Measurements from ENCODE around the gene WDR81. TPM values are rescaled to one million over a fixed set of nuclear protein-coding genes. Genes with fewer than 3 reads are reported as not detected.

The WDR81 gene
- total RNA-seq, 6 experiments from 2014 or later = 23.0 to 27.2 (median 23.9) TPM

GRCh38 chr17:1729966-1730325 is 5.4 kb downstream of the WDR81 start:
- H3K27ac ChIP-seq = peak overlapping the region; percentile 24 to 57 (median 31)
- TF ChIP-seq CTCF (IDR thresholded peaks at IDR 0.05) (no peak), POLR2A (IDR thresholded peaks at IDR 0.05) (no peak)
- H3K9me3 ChIP-seq = no peaks in the 10 kb centered on the region
- DNase-seq (no peak), ATAC-seq (peak; percentile 2 to 17 (median 5))
- intact Hi-C loops (cut with DNase I) = loop anchor here (5.0 kb wide), 2 partner anchors 42 to 52 kb away; no protein-coding TSS in a partner anchor
- no peak overlapping the region for H3K4me3 ChIP-seq
- H3K4me1 ChIP-seq = peaks cover 0 to 25% (median 8%) of the 10 kb centered on the region in 4 donors
- peaks cover 0 to 17% (median 2%) of the 10 kb centered on the region in 4 donors for H3K36me3 ChIP-seq
- H3K27me3 ChIP-seq = no peaks in the 10 kb centered on the region
- 49% methylated on average over 8 of the region's 15 CpGs for WGBS (ENCODE audit: insufficient coverage, low coverage, low lambda C conversion rate, missing lambda C conversion rate)

DNA sequence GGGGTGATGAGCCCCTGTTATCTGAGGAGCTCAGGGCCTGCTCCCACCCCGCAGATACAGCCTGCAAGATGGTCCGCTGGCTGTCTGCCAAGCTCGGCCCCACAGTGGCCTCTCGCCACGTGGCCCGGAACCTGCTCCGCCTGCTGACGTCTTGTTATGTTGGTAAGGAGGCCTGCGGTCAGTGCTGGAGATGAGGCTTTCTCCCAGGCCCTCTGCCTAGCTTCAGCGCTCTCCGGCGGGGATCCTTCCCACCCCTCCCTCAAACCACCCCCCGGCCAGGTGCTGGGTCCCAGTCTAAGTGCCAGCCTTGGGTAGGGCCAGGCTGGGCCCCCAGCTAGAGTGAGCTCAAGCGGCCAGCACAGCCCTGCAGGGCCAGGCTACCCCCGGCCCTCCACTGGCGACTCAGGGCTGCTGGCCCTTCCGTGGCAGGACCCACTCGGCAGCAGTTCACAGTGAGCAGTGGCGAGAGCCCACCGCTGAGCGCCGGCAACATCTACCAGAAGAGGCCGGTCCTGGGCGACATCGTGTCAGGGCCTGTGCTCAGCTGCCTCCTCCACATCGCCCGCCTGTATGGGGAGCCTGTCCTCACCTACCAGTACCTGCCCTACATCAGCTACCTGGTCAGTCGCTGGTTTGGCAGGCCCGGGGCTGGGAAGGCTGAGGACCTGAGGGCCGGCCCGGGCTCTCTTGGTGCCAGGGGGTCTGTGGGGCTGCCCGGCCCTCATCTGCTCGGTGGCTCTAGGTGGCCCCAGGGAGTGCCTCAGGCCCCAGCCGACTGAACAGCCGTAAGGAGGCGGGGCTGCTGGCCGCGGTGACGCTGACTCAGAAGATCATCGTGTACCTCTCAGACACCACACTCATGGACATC is 6.1 kb downstream of the WDR81 start:
- TF ChIP-seq CTCF (IDR thresholded peaks at IDR 0.05) = no peak
- TF ChIP-seq POLR2A (IDR thresholded peaks at IDR 0.05) = no peak
- H3K27me3 ChIP-seq = no peaks in the 10 kb centered on the region
- intact Hi-C loops (cut with DNase I) = no loop called here
- DNase-seq (peak in 2 of 3 donors; percentile 71), ATAC-seq (peak; percentile 8 to 47 (median 22))
- peak overlapping the region; percentile 24 to 57 (median 31) for H3K27ac ChIP-seq
- WGBS (ENCODE audit: insufficient coverage, low coverage, low lambda C conversion rate, missing lambda C conversion rate) = 90% methylated on average over 6 of the region's 40 CpGs
- peaks cover 0 to 23% (median 6%) of the 10 kb centered on the region in 4 donors for H3K4me1 ChIP-seq
- H3K4me3 ChIP-seq = no peak overlapping the region
- no peaks in the 10 kb centered on the region for H3K9me3 ChIP-seq
- H3K36me3 ChIP-seq = peaks cover 0 to 17% (median 2%) of the 10 kb centered on the region in 4 donors

GRCh38 chr17:1731194-1731506 is 6.6 kb downstream of the WDR81 start:
- Histone ChIP-seq H3K36me3 (peaks cover 0 to 17% (median 2%) of the 10 kb centered on the region in 4 donors), H3K4me1 (peaks cover 0 to 23% (median 3%) of the 10 kb centered on the region in 4 donors), H3K27ac (no peak overlapping the region), H3K9me3 (no peaks in the 10 kb centered on the region), H3K27me3 (no peaks in the 10 kb centered on the region), H3K4me3 (no peak overlapping the region)
- intact Hi-C loops (cut with DNase I) = no loop called here
- WGBS (ENCODE audit: insufficient coverage, low coverage, low lambda C conversion rate, missing lambda C conversion rate) = no CpG with 5 or more reads among the region's 10 CpGs
- no peak for TF ChIP-seq CTCF (IDR thresholded peaks at IDR 0.05)
- TF ChIP-seq POLR2A (IDR thresholded peaks at IDR 0.05) = no peak
- DNase-seq (no peak), ATAC-seq (no peak)

DNA sequence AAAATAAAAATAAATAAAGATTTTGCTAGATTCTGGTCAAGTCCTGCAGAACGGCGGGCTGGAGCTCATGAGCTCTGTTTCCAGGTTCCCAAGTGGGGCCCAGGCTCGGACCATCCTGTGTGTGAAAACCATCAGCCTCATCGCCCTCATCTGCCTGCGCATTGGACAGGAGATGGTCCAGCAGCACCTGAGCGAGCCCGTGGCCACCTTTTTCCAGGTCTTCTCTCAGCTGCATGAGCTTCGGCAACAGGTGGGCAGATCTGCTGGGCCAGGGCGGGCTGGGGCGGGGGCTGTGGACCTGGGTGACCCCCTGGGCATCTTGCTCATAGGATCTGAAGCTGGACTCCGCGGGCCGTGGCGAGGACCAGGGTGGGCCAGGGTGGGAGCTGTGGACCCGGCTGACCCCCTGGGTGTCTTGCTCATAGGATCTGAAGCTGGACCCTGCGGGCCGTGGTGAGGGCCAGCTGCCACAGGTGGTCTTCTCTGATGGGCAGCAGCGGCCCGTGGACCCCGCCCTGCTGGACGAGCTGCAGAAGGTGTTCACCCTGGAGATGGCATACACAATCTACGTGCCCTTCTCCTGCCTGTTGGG is 7.8 kb downstream of the WDR81 start:
- no CpG with 5 or more reads among the region's 22 CpGs for WGBS (ENCODE audit: insufficient coverage, low coverage, low lambda C conversion rate, missing lambda C conversion rate)
- Histone ChIP-seq H3K9me3 (no peaks in the 10 kb centered on the region), H3K27ac (no peak overlapping the region), H3K4me3 (no peak overlapping the region), H3K27me3 (no peaks in the 10 kb centered on the region), H3K4me1 (peaks cover 0 to 23% (median 5%) of the 10 kb centered on the region in 4 donors), H3K36me3 (peaks cover 0 to 17% (median 2%) of the 10 kb centered on the region in 4 donors)
- DNase-seq = no peak
- no peak for ATAC-seq
- TF ChIP-seq CTCF (IDR thresholded peaks at IDR 0.05) (no peak), POLR2A (IDR thresholded peaks at IDR 0.05) (no peak)
- intact Hi-C loops (cut with DNase I) = no loop called here

All from right lobe of liver (tissue), 6 donors.